Erythroblast (primary cell): Measurements from ENCODE around the gene ZSWIM3.

Source experiments
- GATA1 ChIP-seq: IDR thresholded peaks from 2 replicates; pipeline ENCODE4 v1.6.1; 2011; ENCODE audit warnings: low read depth, mild to moderate bottlenecking, control low read depth, low read length, moderate library complexity
- POLR2A ChIP-seq: IDR thresholded peaks from 2 replicates; pipeline ENCODE4 v1.6.1; 2011; ENCODE audit warnings: mild to moderate bottlenecking, low read length

- TF ChIP-seq POLR2A (no peak), GATA1 (no peak)
Measured at GRCh38 chr20:45813006-45813340, 44.4 kb upstream of the ZSWIM3 start.
